Naive thymus-derived CD4-positive, alpha-beta T cell (primary cell): ENCODE measurements around the gene WIPI1. TPM values are rescaled to one million over a fixed set of nuclear protein-coding genes. Genes with fewer than 3 reads are reported as not detected.
A peak's percentile ranks its signal among the peaks of the same experiment; 100 is the strongest.

ENCODE experiments used
- ATAC-seq: fragments of 150-1000 bp; cut with Tn5 transposase; 2 replicates; pipeline ENCODE4 v1.10.0; 2021; ENCODE audit warnings: mild to moderate bottlenecking, moderate library complexity
- CTCF ChIA-PET: fragments of 350-600 bp; sonication (Branson Sonifier 250); formaldehyde crosslinking; loops from one replicate; lab custom pipeline; 2021; ENCODE audit warnings: antibody characterized with exemption; lab: Charles Lee
- POLR2A ChIA-PET: fragments of 350-600 bp; sonication (Branson Sonifier 250); formaldehyde crosslinking; loops from one replicate; lab custom pipeline; 2021; ENCODE audit warnings: antibody characterized with exemption, inconsistent platforms; lab: Charles Lee
- DNase-seq, 9 donors: peaks; one replicate each; pipeline versions ENCODE4 v3.0.0 to v3.0.0-alpha.2; 2020 to 2022; ENCODE audit warnings: mixed read lengths in 1 of 9
- H3K27ac ChIP-seq: one replicate; pipeline ENCODE4 v1.7.0; 2013; ENCODE audit warnings: mild to moderate bottlenecking, low read depth, low read length, moderate library complexity
- H3K27me3 ChIP-seq, 2 donors: one replicate each; pipeline ENCODE4 v1.7.0; 2013; ENCODE audit warnings: low read length in 2 of 2, mild to moderate bottlenecking in 2 of 2, moderate library complexity in 2 of 2; ENCODE audit not compliant: control insufficient read depth in 2 of 2, insufficient read depth in 2 of 2
- H3K36me3 ChIP-seq, 3 experiments: 1 replicate in 2 of 3; 2 replicates in 1 of 3; pipeline ENCODE4 v1.7.0; 2013; ENCODE audit warnings: low read length in 3 of 3, mild to moderate bottlenecking in 3 of 3, moderate library complexity in 1 of 3; ENCODE audit not compliant: insufficient read depth in 3 of 3, control insufficient read depth in 2 of 3
- H3K4me1 ChIP-seq, 2 donors: one replicate each; pipeline ENCODE4 v1.7.0; 2013; ENCODE audit warnings: low read length in 2 of 2, mild to moderate bottlenecking in 2 of 2, moderate library complexity in 1 of 2; ENCODE audit not compliant: control insufficient read depth in 2 of 2, insufficient read depth in 2 of 2
- H3K4me3 ChIP-seq: 2 replicates; pipeline ENCODE4 v1.7.0; 2013; ENCODE audit warnings: mild to moderate bottlenecking, low read length
- H3K9me3 ChIP-seq, 3 experiments: 1 replicate in 2 of 3; 2 replicates in 1 of 3; pipeline ENCODE4 v1.7.0; 2013; ENCODE audit warnings: low read length in 3 of 3; ENCODE audit not compliant: control insufficient read depth in 2 of 3
- H3K27ac Mint-ChIP-seq, 9 donors: one replicate each; pipeline ENCODE4 v1.8.0; 2020 to 2022; ENCODE audit warnings: mixed read lengths in 9 of 9, mild to moderate bottlenecking in 8 of 9, moderate library complexity in 5 of 9, inconsistent platforms in 2 of 9
- H3K27me3 Mint-ChIP-seq, 5 donors: one replicate each; pipeline ENCODE4 v1.8.0; 2021 to 2022; ENCODE audit warnings: mixed read lengths in 5 of 5, mild to moderate bottlenecking in 1 of 5
- H3K36me3 Mint-ChIP-seq, 5 donors: one replicate each; pipeline ENCODE4 v1.8.0; 2020 to 2022; ENCODE audit warnings: mixed read lengths in 5 of 5, mild to moderate bottlenecking in 3 of 5, inconsistent platforms in 1 of 5
- H3K4me1 Mint-ChIP-seq, 7 donors: one replicate each; pipeline ENCODE4 v1.8.0; 2020 to 2022; ENCODE audit warnings: mixed read lengths in 7 of 7, mild to moderate bottlenecking in 3 of 7, inconsistent platforms in 1 of 7
- H3K4me3 Mint-ChIP-seq, 10 donors: one replicate each; pipeline ENCODE4 v1.8.0; 2020 to 2022; ENCODE audit warnings: mild to moderate bottlenecking in 10 of 10, mixed read lengths in 10 of 10, moderate library complexity in 6 of 10, inconsistent platforms in 2 of 10
- H3K9me3 Mint-ChIP-seq, 11 donors: one replicate each; pipeline ENCODE4 v1.8.0; 2020 to 2022; ENCODE audit warnings: mixed read lengths in 11 of 11, mild to moderate bottlenecking in 4 of 11, inconsistent platforms in 1 of 11, moderate library complexity in 1 of 11
- intact Hi-C, 2 donors: fragments of 100-400 bp; cut with micrococcal nuclease; formaldehyde crosslinking; loops; one replicate each; pipeline ENCODE4 v1.15.1; 2023
- polyA plus RNA-seq, 2 donors: library from polyadenylated mRNA; unstranded; fragments of 300-500 nt; fragmentation: Illumina TruSeq; gene quantifications; one replicate each; pipeline ENCODE4 v1.2.3, GENCODE V29; 2021
- total RNA-seq, 6 experiments: library from RNA in 5 of 6; stranded (reverse) in 5 of 6; gene quantifications; 1 replicate in 5 of 6; 2 replicates in 1 of 6; pipeline ENCODE4 v1.2.3 and lab custom pipeline; 2021 to 2026

WIPI1 gene
- total and polyA plus RNA-seq, 7 experiments from 2014 or later: 1.7 to 16.5 (median 4.8) TPM

DNA sequence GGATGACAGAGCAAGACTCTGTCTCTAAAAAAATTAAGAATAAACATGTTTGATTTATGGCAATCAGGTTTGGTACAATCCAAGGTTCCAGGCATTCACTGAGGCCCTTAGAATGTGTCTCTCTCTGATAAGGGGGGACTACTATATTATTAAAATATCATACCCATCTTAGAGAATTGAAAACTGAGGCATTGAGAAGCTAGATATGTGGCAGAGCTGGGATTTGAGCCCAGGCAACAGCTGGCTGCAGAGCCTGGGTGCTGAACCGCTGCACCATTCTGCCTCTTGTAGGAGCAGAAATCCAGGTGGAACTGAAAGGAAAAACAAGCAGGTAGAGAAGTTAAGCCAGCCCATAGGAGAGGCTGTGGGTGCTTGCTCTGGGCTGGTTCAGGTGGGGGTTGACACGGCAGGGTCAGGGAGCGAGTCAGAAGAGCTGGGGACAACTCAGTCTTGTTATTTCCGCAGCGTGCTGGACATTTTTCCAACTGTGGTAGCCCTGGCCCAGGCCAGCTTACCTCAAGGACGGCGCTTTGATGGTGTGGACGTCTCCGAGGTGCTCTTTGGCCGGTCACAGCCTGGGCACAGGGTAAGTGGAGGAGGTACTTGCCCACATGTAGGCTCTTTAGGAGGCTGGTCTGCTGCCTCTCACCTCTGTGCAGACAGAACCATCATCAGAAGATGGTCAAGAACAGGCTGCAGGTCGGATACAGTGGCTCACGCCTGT is 62.5 kb downstream of the WIPI1 start:
- H3K36me3 ChIP-seq: no peaks in the 10 kb centered on the region
- no peak overlapping the region for H3K27ac Mint-ChIP-seq
- H3K27me3 ChIP-seq: no peaks in the 10 kb centered on the region
- H3K4me1 ChIP-seq: peaks cover 13 to 23% of the 10 kb centered on the region in 2 donors
- DNase-seq (no peak), ATAC-seq (no peak)
- CTCF ChIA-PET: interaction anchor here (0.5 kb wide), 1 partner anchor 653 kb away, joined by 3 read pairs; no protein-coding TSS in a partner anchor
- no peak overlapping the region for H3K4me3 Mint-ChIP-seq
- no peak overlapping the region for H3K27ac ChIP-seq
- peaks cover 15 to 26% (median 24%) of the 10 kb centered on the region in 7 donors for H3K4me1 Mint-ChIP-seq
- peaks cover 0 to 20% (median 8%) of the 10 kb centered on the region in 11 donors for H3K9me3 Mint-ChIP-seq
- H3K27me3 Mint-ChIP-seq: no peaks in the 10 kb centered on the region
- H3K4me3 ChIP-seq: no peak overlapping the region
- H3K36me3 Mint-ChIP-seq: peaks cover 6 to 30% (median 14%) of the 10 kb centered on the region in 5 donors
- POLR2A ChIA-PET: interaction anchor here (0.6 to 2.3 kb wide), 4 partner anchors 12 to 193 kb away, joined by 3 to 6 read pairs (median 4); partner anchors contain the start of gene ARSG
- peaks cover 0 to 10% (median 0%) of the 10 kb centered on the region in 3 experiments for H3K9me3 ChIP-seq
- intact Hi-C loops: loop anchor here in 1 of 2 donors (5.0 kb wide), 1 partner anchor 37 kb away; no protein-coding TSS in a partner anchor

GRCh38 chr17:68391561-68392268 is 65.6 kb downstream of the WIPI1 start:
- Mint-ChIP-seq H3K36me3 (peaks cover 6 to 25% (median 12%) of the 10 kb centered on the region in 5 donors), H3K4me1 (peaks cover 2 to 17% (median 3%) of the 10 kb centered on the region in 7 donors), H3K4me3 (no peak overlapping the region), H3K27me3 (no peaks in the 10 kb centered on the region), H3K27ac (peak overlapping the region in 1 of 9 donors; percentile 22), H3K9me3 (peaks cover 0 to 20% (median 8%) of the 10 kb centered on the region in 11 donors)
- ATAC-seq (no peak), DNase-seq (no peak)
- Histone ChIP-seq H3K4me3 (no peak overlapping the region), H3K27me3 (no peaks in the 10 kb centered on the region), H3K4me1 (peaks cover 0 to under 1% of the 10 kb centered on the region in 2 donors), H3K27ac (no peak overlapping the region), H3K9me3 (peaks cover 0 to 10% (median 0%) of the 10 kb centered on the region in 3 experiments), H3K36me3 (no peaks in the 10 kb centered on the region)
- intact Hi-C loops: no loop called here
- POLR2A ChIA-PET: no interaction called here
- CTCF ChIA-PET: interaction anchor here (0.8 kb wide), 1 partner anchor 9 kb away, joined by 3 read pairs; no protein-coding TSS in a partner anchor

DNA sequence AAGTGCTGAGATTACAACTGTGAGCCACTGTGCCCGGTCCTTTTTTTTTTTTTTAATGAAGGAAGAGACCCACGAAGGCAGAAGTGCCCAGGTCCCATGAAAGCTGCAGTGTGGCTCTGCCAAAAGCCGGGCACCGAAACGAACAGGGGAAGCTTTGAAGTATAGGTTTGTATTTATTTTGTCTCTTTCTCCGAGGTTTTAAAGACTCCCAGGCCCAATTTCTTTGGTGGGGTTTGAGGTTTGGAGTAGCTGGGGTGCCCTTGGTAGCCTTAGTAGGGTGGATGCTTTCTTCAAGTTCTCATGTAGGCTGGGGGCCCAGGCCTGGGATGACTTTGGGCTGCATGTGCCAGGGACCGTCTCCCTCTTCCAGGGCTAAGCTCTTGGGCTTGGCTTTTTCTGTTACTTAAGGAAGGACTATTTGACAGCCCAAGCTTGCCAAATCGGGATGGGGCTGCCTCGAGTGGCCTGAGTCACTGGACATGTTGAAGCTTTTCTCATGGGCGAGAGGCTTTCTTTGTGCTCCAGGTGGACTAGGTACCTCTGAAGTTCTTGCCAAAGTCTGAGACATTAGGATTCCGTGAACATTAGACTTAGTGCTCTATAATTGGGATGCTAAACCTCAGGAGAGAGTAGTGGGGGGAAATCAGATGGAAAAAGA is 66.3 kb downstream of the WIPI1 start:
- Mint-ChIP-seq H3K4me3 (no peak overlapping the region), H3K27me3 (no peaks in the 10 kb centered on the region), H3K9me3 (peaks cover 0 to 16% (median 7%) of the 10 kb centered on the region in 11 donors), H3K4me1 (peaks cover 0 to 16% (median 2%) of the 10 kb centered on the region in 7 donors), H3K36me3 (peaks cover 5 to 18% (median 11%) of the 10 kb centered on the region in 5 donors), H3K27ac (peak overlapping the region in 1 of 9 donors; percentile 59)
- ChIA-PET CTCF (interaction anchor here (0.8 kb wide), 1 partner anchor 8 kb away, joined by 3 read pairs; no protein-coding TSS in a partner anchor), POLR2A (no interaction called here)
- H3K36me3 ChIP-seq: no peaks in the 10 kb centered on the region
- DNase-seq: no peak
- no peaks in the 10 kb centered on the region for H3K4me1 ChIP-seq
- H3K27ac ChIP-seq: no peak overlapping the region
- intact Hi-C loops: no loop called here
- H3K27me3 ChIP-seq: no peaks in the 10 kb centered on the region
- H3K4me3 ChIP-seq: no peak overlapping the region
- ATAC-seq: no peak
- peaks cover 0 to 10% (median 0%) of the 10 kb centered on the region in 3 experiments for H3K9me3 ChIP-seq

DNA sequence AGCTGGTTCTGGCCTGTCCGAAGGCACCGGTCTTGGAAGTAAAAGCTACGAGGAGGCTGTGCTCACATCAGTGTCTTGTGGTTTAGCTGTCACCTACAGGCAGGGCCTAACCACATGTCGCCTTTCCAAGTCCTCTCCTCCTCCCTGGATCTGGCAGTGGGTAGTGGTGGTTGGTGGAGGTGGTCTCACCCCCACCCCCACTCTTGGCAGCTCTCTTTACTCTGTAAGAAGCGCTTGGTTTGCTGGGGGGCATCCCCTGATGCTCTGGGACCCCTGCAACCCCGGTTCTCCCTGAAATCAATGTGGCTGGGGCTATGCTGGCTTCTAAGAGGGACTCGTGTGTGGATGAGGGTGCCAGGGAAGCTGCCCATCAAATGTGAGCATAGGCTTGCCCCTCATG is 68.3 kb downstream of the WIPI1 start:
- Mint-ChIP-seq H3K27me3 (no peaks in the 10 kb centered on the region), H3K27ac (no peak overlapping the region), H3K9me3 (peaks cover 0 to 4% (median 0%) of the 10 kb centered on the region in 11 donors), H3K4me1 (peaks cover 6 to 28% (median 8%) of the 10 kb centered on the region in 7 donors), H3K36me3 (peaks cover 0 to 8% (median 2%) of the 10 kb centered on the region in 5 donors), H3K4me3 (no peak overlapping the region)
- intact Hi-C loops: no loop called here
- Histone ChIP-seq H3K4me1 (peaks cover 6 to 7% of the 10 kb centered on the region in 2 donors), H3K36me3 (no peaks in the 10 kb centered on the region), H3K9me3 (no peaks in the 10 kb centered on the region), H3K4me3 (no peak overlapping the region), H3K27ac (no peak overlapping the region), H3K27me3 (no peaks in the 10 kb centered on the region)
- ChIA-PET CTCF (no interaction called here), POLR2A (no interaction called here)
- DNase-seq: no peak
- ATAC-seq: no peak

GRCh38 chr17:68387435-68388218 is 69.7 kb downstream of the WIPI1 start:
- H3K36me3 ChIP-seq: no peaks in the 10 kb centered on the region
- peaks cover 17% of the 10 kb centered on the region in 2 donors for H3K4me1 ChIP-seq
- H3K27ac Mint-ChIP-seq: peak overlapping the region in 1 of 9 donors; percentile 9
- H3K4me3 ChIP-seq: no peak overlapping the region
- ChIA-PET POLR2A (no interaction called here), CTCF (interaction anchor here (0.7 kb wide), 1 partner anchor 1088 kb away, joined by 3 read pairs; no protein-coding TSS in a partner anchor)
- ATAC-seq (no peak), DNase-seq (no peak)
- no peak overlapping the region for H3K27ac ChIP-seq
- no peaks in the 10 kb centered on the region for H3K9me3 ChIP-seq
- no peaks in the 10 kb centered on the region for H3K9me3 Mint-ChIP-seq
- H3K27me3 ChIP-seq: no peaks in the 10 kb centered on the region
- H3K27me3 Mint-ChIP-seq: no peaks in the 10 kb centered on the region
- intact Hi-C loops: no loop called here
- peaks cover 0 to 1% (median 0%) of the 10 kb centered on the region in 5 donors for H3K36me3 Mint-ChIP-seq
- peaks cover 18 to 38% (median 22%) of the 10 kb centered on the region in 7 donors for H3K4me1 Mint-ChIP-seq
- H3K4me3 Mint-ChIP-seq: no peak overlapping the region
